GM21619 (cell line): ENCODE data around the gene ZNF319.

Experiments
- ATAC-seq: cut with Tn5 transposase; IDR thresholded peaks from one replicate; pipeline ENCODE4 v1.9.1; 2021; ENCODE audit not compliant: unreplicated experiment

Gene ZNF319

GRCh38 chr16:57998992-57999365 is 1.5 kb downstream of the ZNF319 start:
- ATAC-seq = no peak

- ATAC-seq = no peak
Measured at GRCh38 chr16:57998486-57998885, 2.0 kb downstream of the ZNF319 start.

- ATAC-seq = no peak
Measured at GRCh38 chr16:57997528-57998265, 2.8 kb downstream of the ZNF319 start.

GRCh38 chr16:57997176-57997527 is 3.3 kb downstream of the ZNF319 start:
- no peak for ATAC-seq

GRCh38 chr16:57996406-57997175 is 3.9 kb downstream of the ZNF319 start:
- no peak for ATAC-seq

GRCh38 chr16:57995721-57996405 is 4.6 kb downstream of the ZNF319 start:
- ATAC-seq = no peak

GRCh38 chr16:57994778-57995177 is 5.7 kb downstream of the ZNF319 start:
- peak; percentile 46 for ATAC-seq

- no peak for ATAC-seq
Measured at GRCh38 chr16:57994361-57994760, 6.1 kb downstream of the ZNF319 start.

GRCh38 chr16:57993897-57994296 is 6.6 kb downstream of the ZNF319 start:
- ATAC-seq = no peak

- ATAC-seq = no peak
Measured at GRCh38 chr16:57993438-57993837, 7.0 kb downstream of the ZNF319 start.

- no peak for ATAC-seq
Measured at GRCh38 chr16:57992084-57992483, 8.4 kb downstream of the ZNF319 start.

- no peak for ATAC-seq
Measured at GRCh38 chr16:57991551-57992059, 8.9 kb downstream of the ZNF319 start.

- no peak for ATAC-seq
Measured at GRCh38 chr16:57988929-57989328, 11.5 kb downstream of the ZNF319 start.

- no peak for ATAC-seq
Measured at GRCh38 chr16:57987441-57988177, 12.9 kb downstream of the ZNF319 start.

GRCh38 chr16:57986196-57986595 is 14.3 kb downstream of the ZNF319 start:
- ATAC-seq = no peak

- no peak for ATAC-seq
Measured at GRCh38 chr16:57985204-57986181, 15.0 kb downstream of the ZNF319 start.

GRCh38 chr16:57984443-57985203 is 15.8 kb downstream of the ZNF319 start:
- ATAC-seq = peak; percentile 64

GRCh38 chr16:57982385-57982784 is 18.1 kb downstream of the ZNF319 start:
- no peak for ATAC-seq

GRCh38 chr16:57981636-57982035 is 18.8 kb downstream of the ZNF319 start:
- ATAC-seq = peak; percentile 42
